T-helper 2 cell treated with Interferon-gamma antibody and Interleukin-4, amounts not matched to agents 5 μg/mL and 100 μg/mL, for 36 hours (primary cell): ENCODE data around the gene TKFC.

ENCODE experiments used
- DNase-seq: peaks from one replicate; pipeline ENCODE4 v3.0.0; 2021; ENCODE audit warnings: low spot score
- H3K27ac Mint-ChIP-seq: one replicate; pipeline ENCODE4 v1.8.0; 2021; ENCODE audit warnings: mild to moderate bottlenecking, mixed read lengths
- H3K27me3 Mint-ChIP-seq: one replicate; pipeline ENCODE4 v1.8.0; 2021; ENCODE audit warnings: low read depth, mixed read lengths
- H3K36me3 Mint-ChIP-seq: one replicate; pipeline ENCODE4 v1.8.0; 2021; ENCODE audit warnings: low read depth, mixed read lengths
- H3K4me1 Mint-ChIP-seq: one replicate; pipeline ENCODE4 v1.8.0; 2021; ENCODE audit warnings: low read depth, mixed read lengths
- H3K4me3 Mint-ChIP-seq: one replicate; pipeline ENCODE4 v1.8.0; 2022; ENCODE audit warnings: mild to moderate bottlenecking, moderate library complexity, mixed read lengths
- H3K9me3 Mint-ChIP-seq: one replicate; pipeline ENCODE4 v1.8.0; 2021; ENCODE audit warnings: mixed read lengths

The TKFC gene

DNA sequence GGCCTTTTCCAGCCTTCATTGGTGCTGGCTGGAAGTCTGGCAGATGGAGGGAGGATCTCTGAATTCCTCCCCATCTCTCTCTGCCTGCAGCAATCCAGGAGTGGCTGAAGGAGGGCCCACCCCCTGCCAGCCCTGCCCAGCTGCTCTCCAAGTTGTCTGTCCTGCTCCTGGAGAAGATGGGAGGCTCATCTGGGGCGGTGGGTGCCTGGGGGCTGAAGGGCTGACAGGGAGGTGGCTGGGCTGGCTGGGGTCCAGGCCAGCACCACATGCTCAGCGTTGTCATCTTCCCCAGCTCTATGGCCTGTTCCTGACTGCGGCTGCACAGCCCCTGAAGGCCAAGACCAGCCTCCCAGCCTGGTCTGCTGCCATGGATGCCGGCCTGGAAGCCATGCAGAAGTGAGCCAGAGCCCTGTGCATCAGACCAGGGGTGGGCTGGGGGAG is 12.2 kb downstream of the TKFC start:
- Mint-ChIP-seq H3K4me3 (no peak overlapping the region), H3K4me1 (no peaks in the 10 kb centered on the region), H3K9me3 (no peaks in the 10 kb centered on the region), H3K27ac (no peak overlapping the region), H3K36me3 (peaks cover 8% of the 10 kb centered on the region), H3K27me3 (no peaks in the 10 kb centered on the region)
- no peak for DNase-seq

DNA sequence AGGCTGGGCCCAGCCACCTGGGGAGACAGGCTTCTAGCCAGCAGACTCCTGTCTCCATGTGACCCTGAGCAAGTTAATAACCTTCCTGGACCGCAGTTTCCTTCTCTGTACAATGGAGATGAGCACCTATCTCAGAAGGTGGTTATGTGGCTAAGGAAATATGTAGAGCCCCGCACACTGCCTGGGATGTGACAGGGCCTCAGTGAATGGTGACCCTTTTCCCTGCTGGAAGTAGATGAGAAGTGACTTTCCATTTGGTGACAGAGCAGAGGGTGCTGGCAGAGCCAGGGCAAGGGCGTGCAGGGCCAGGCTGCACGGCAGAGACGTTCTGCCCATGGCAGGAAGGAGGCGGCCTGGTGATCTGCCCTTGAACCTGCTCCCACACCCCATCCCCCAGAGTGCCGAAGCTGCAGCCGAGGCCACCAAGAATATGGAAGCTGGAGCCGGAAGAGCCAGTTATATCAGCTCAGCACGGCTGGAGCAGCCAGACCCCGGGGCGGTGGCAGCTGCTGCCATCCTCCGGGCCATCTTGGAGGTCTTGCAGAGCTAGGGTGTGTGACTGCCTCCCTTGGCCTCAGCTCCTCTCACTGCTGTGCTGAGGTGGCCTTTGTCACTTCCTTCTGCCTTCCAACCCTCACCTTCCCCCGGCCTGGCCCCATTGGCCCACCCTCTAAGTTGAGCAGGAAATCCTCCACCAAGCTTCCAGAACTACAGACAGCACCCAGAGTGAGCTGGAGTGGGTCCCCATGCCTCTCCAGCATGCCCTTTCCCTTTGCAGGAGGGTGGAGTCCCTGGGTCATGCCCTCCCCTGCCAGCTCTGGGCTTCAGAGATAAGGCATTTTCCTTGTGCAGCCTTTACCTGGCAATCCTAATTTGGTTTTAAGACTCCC is 13.2 kb downstream of the TKFC start:
- H3K36me3 Mint-ChIP-seq = peaks cover 8% of the 10 kb centered on the region
- H3K27ac Mint-ChIP-seq = peak overlapping the region; percentile 26
- no peak for DNase-seq
- no peaks in the 10 kb centered on the region for H3K27me3 Mint-ChIP-seq
- no peaks in the 10 kb centered on the region for H3K4me1 Mint-ChIP-seq
- H3K4me3 Mint-ChIP-seq = no peak overlapping the region
- H3K9me3 Mint-ChIP-seq = no peaks in the 10 kb centered on the region

DNA sequence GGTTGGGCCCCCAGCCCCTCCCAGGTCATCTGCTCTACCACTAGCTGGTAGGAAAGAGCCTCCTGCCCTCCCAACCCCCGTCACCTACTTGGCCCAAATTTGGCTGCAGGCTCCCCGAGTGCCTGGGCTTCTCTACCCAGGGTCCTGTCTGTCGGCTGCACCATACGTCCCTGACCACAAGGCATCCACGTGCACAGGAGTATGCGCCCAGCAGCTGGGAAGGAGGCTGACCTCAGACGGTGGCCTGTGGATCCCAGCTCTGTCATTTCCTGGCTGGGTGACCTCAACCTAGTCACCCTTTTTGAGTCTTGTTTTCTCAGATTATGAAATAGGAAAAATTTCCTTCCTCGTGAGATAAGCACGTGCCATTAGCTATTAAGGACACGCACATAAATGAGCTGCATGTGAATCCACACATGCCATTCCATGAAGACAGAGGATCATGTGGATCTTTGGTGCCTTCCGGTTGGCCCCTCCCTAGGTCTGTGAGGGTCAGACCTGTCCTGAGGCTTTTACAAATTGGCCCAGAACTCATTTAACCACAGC is 15.0 kb downstream of the TKFC start:
- Mint-ChIP-seq H3K9me3 (no peaks in the 10 kb centered on the region), H3K36me3 (peaks cover 16% of the 10 kb centered on the region), H3K27ac (no peak overlapping the region), H3K4me3 (no peak overlapping the region), H3K27me3 (no peaks in the 10 kb centered on the region), H3K4me1 (no peaks in the 10 kb centered on the region)
- no peak for DNase-seq

DNA sequence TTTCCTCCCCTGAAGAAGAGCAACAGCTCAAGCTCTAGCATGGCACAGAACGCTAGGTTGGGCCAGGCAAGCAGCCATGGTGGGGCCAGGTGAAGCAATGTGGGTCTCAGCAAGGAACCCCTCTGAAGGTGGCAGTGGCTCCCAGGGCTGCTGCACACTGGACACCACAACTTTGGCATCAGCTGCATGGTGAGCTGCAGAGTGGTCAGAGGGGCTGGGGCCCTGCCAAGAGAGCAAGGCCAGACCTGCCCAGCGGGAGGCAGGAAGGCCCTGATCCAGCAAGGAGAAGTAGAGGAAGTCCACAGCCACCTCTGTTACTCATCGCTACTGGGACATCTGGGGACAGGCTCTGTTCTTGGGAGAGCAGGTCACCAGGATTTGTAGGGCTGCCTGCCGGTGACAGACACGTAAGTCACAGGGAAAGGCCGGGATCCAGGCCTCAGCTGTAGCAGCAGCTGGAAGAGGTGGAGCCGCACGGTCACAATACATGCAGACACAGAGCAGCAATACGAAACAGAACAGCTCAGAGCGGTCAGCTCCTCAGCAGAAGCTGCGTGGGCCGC is 16.2 kb downstream of the TKFC start:
- Mint-ChIP-seq H3K4me3 (no peak overlapping the region), H3K27ac (no peak overlapping the region), H3K9me3 (no peaks in the 10 kb centered on the region), H3K4me1 (no peaks in the 10 kb centered on the region), H3K27me3 (no peaks in the 10 kb centered on the region), H3K36me3 (peaks cover 19% of the 10 kb centered on the region)
- no peak for DNase-seq

DNA sequence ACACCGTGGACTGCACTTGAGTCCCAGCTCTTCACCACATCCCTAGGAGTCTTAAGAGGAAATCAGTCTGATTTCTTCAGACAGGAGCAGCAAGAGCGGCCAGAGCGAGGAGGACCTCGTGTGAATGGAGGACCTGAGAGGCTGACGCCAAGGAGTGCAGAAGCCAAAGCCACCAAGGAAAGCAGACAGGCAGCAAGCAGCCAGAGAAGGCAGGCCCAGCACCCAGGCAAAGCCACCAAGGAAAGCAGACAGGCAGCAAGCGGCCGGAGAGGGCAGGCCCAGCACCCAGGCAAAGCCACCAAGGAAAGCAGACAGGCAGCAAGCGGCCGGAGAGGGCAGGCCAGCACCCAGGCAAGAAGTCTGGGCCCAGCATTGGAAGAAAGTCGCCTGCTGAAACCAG is 16.9 kb downstream of the TKFC start:
- Mint-ChIP-seq H3K36me3 (peaks cover 19% of the 10 kb centered on the region), H3K4me1 (no peaks in the 10 kb centered on the region), H3K27me3 (no peaks in the 10 kb centered on the region), H3K4me3 (no peak overlapping the region), H3K27ac (no peak overlapping the region), H3K9me3 (no peaks in the 10 kb centered on the region)
- DNase-seq = no peak

DNA sequence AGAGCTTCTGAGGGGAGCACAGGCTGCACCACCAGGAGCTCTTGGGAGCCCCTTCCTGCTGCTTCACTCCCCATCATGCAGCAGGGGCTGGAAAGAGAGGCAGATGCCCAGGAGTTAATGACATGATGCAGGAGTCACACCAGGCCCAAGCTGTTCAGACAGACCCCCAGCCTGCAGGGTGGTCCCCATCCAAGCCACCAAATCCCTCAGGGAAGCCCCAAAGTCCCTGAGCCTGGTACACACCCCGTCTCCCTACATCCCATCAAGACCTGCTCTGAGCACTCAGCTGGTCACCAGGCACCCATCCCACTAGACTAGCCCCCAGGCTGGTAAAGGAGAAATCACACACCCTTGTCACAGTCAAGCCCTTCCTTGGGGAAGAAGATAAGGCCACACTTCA is 17.3 kb downstream of the TKFC start:
- no peak overlapping the region for H3K27ac Mint-ChIP-seq
- no peaks in the 10 kb centered on the region for H3K9me3 Mint-ChIP-seq
- H3K36me3 Mint-ChIP-seq = peaks cover 22% of the 10 kb centered on the region

DNA sequence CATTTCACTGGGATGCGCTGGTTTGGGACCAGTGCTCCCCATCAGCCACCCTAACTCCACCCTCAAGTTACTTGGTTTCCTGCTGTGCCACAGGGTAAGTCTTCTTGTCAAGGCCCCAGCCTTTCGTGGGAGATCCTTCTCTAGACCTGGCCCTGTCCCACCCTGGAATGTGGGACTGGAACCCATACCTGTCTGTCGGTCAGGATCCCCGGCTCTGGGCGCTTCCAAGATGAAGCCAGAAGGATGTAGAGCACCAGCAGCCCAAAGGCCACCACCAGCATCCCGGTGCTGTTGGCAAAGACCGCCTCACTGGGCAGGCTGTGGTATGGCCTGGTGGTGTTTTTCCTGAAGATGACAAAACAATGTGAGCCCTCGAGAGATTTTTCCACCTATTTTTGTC is 17.8 kb downstream of the TKFC start:
- no peak for DNase-seq
- Mint-ChIP-seq H3K27me3 (no peaks in the 10 kb centered on the region), H3K27ac (no peak overlapping the region), H3K4me1 (no peaks in the 10 kb centered on the region), H3K9me3 (no peaks in the 10 kb centered on the region), H3K4me3 (no peak overlapping the region), H3K36me3 (peaks cover 22% of the 10 kb centered on the region)

More for the DNA sequence above, 17.3 kb downstream of the TKFC start:
- no peaks in the 10 kb centered on the region for H3K27me3 Mint-ChIP-seq
- DNase-seq = no peak
- H3K4me1 Mint-ChIP-seq = no peaks in the 10 kb centered on the region
- H3K4me3 Mint-ChIP-seq = no peak overlapping the region

DNA sequence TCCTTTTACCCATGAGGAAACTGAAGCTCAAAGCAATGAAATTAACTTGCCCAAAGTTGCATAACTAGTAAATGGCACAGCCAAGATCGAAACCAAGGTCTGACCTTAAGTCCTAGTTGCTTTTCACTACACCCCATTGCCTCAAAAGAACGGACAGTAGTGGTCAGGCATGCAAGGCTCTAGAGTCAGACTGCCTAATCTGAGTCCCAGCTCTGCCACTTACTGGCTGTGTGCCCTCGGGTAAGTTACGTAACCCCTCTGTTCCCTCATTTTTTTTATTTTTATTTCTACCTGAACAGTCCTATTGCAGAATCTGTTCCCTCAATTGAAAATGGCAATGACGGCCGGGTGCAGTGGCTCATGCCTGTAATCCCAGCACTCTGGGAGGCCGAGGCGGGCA is 19.0 kb downstream of the TKFC start:
- peaks cover 6% of the 10 kb centered on the region for H3K4me1 Mint-ChIP-seq
- no peaks in the 10 kb centered on the region for H3K9me3 Mint-ChIP-seq
- DNase-seq = no peak
- H3K4me3 Mint-ChIP-seq = no peak overlapping the region
- H3K27ac Mint-ChIP-seq = no peak overlapping the region
- H3K27me3 Mint-ChIP-seq = no peaks in the 10 kb centered on the region
- peaks cover 24% of the 10 kb centered on the region for H3K36me3 Mint-ChIP-seq

DNA sequence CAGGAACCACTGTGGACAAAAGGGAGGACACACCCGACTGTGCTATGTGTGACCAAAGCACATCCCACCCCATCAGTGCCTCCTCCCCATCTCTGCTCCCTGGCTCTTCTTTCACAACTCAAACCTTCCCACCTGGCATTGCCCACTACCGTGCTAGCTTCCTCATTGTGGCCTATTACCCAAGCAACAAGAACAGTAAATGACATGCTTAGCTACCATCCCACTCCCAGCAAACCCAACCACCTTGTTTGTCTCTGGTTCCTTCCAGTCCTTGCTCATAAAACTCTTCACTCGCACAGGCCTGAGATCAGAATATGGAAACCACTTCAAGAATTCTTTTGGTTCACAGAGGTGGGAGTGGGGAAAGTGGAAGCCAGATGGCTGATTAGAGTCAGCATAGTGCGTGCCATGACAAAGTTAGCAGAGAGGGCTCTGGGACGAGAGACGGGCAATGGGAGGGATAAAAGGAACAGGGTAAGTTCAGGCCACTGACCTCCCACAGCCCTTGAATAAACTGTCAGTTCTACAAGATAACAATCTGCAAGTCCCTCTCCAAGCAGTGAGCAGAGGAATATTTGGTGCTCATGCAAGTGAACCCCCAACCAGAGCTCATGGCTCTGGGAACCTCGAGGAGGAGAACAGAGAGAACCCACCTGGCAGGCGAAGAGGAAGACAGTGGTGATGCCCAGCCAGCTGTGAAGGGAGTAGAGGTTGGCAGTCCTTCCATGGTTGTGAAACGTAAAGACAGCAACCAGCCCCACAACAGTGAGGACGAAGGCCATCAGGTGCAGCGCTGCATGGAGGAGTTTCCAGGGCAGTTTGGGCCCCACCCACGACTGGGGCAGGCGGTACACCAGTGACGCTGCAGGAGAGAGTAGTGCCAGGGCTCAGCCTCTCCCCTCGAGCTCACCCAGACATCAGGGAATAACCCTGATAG is 20.4 kb downstream of the TKFC start:
- H3K27ac Mint-ChIP-seq = no peak overlapping the region
- H3K4me1 Mint-ChIP-seq = peaks cover 8% of the 10 kb centered on the region
- H3K4me3 Mint-ChIP-seq = no peak overlapping the region
- DNase-seq = no peak
- peaks cover 24% of the 10 kb centered on the region for H3K36me3 Mint-ChIP-seq
- H3K27me3 Mint-ChIP-seq = no peaks in the 10 kb centered on the region
- H3K9me3 Mint-ChIP-seq = no peaks in the 10 kb centered on the region

DNA sequence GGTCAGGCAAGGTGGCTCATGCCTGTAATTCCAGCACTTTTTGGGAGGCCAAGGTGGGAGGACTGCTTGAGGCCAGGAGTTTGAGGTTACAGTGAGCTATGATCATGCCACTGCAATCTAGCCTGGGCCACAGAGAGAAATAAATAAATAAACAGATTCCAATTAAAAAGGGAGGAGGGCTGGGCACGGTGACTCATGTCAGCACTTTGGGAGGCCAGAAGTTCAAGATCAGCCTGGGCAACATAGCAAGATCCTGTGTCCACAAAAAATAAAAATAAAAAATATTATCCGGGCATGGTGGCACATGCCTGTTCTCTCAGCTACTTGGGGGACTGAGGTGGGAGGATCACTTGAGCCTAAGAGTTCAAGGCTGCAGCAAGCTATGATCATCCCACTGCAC is 21.2 kb downstream of the TKFC start:
- no peak for DNase-seq
- H3K4me1 Mint-ChIP-seq = peaks cover 9% of the 10 kb centered on the region
- H3K27ac Mint-ChIP-seq = no peak overlapping the region
- H3K27me3 Mint-ChIP-seq = no peaks in the 10 kb centered on the region
- H3K36me3 Mint-ChIP-seq = peaks cover 24% of the 10 kb centered on the region
- H3K9me3 Mint-ChIP-seq = no peaks in the 10 kb centered on the region
- no peak overlapping the region for H3K4me3 Mint-ChIP-seq

DNA sequence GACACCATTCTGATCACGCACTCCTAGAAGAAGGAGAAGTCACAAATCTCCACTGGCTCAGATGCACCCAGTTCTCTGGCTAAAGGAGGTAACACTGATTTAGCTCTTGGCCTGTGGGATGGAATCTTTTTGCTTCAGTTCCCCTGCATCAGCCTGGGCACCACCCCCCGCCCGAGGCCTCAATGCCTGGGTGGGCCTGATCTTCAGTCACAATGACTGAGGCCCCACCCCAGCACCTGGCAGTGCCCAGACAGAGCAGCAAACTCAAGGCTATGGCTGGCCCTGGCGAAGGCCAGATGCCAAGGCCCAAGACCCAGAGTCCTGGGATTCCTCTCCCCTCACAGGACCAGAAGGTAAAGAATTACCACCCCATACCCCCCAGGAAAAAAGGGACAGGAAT is 23.7 kb downstream of the TKFC start:
- H3K27ac Mint-ChIP-seq = no peak overlapping the region
- no peaks in the 10 kb centered on the region for H3K27me3 Mint-ChIP-seq
- no peaks in the 10 kb centered on the region for H3K9me3 Mint-ChIP-seq
- peaks cover 24% of the 10 kb centered on the region for H3K4me1 Mint-ChIP-seq
- no peak overlapping the region for H3K4me3 Mint-ChIP-seq
- no peak for DNase-seq
- H3K36me3 Mint-ChIP-seq = peaks cover 18% of the 10 kb centered on the region

DNA sequence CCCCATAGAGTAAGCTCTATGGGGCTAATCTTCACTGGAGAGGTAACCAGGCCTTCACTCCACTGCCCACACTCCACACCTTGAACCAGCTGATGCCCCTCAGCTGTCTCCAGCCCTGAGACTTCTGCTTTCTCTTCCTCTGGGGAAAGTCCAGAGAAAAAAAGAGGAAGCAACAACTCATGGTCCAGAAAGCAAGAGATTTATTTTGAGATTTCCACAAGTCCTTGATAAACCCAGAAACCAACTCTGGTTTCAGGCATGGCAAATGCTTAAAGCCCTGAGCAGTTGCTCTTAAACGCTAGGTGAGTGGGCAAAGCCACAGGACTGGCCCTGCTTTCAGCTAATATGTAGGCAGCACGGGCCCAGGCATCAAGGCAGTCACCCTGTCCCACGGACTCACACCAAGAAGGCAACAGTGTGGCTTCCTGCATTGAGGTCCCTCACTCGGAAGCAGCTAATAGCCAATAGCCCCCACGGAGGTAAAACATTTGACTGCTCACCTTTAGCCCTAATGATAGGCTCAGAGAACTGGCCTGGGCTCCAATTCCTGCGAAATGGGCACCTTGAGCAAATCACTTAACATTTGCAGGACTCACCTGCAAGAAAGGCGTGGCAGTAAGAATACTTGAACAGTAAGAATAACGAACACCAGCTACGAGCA is 24.3 kb downstream of the TKFC start:
- no peaks in the 10 kb centered on the region for H3K27me3 Mint-ChIP-seq
- H3K27ac Mint-ChIP-seq = peak overlapping the region; percentile 45
- peaks cover 26% of the 10 kb centered on the region for H3K4me1 Mint-ChIP-seq
- peaks cover 18% of the 10 kb centered on the region for H3K36me3 Mint-ChIP-seq
- H3K4me3 Mint-ChIP-seq = no peak overlapping the region
- DNase-seq = no peak
- H3K9me3 Mint-ChIP-seq = no peaks in the 10 kb centered on the region

DNA sequence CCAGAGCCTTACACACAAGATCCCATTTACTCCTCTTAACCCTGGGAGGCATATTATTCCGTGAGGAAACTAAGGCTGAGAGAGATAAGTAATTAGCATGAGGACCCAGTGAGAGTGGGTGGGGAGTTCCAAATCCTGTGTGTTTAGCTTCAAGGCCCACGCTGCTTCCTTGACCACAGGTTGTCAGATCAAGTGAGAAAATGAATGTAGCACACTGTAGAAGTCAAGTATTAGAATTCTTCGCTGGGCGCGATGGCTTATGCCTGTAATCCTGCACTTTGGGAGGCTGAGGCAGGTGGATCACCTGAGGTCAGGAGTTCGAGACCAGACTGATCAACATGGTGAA is 24.8 kb downstream of the TKFC start:
- Mint-ChIP-seq H3K27ac (no peak overlapping the region), H3K27me3 (no peaks in the 10 kb centered on the region), H3K4me3 (no peak overlapping the region), H3K36me3 (peaks cover 20% of the 10 kb centered on the region), H3K4me1 (peaks cover 28% of the 10 kb centered on the region), H3K9me3 (no peaks in the 10 kb centered on the region)
- no peak for DNase-seq
